Measurements from ENCODE around the gene LRRC37A. TPM values are rescaled to one million over a fixed set of nuclear protein-coding genes. Genes with fewer than 3 reads are reported as not detected.
"Not testable (repeated sequence)": the region's sequence is repeated elsewhere in the genome, so short reads cannot be mapped to it uniquely, and the experiment has no call there.

Gene LRRC37A
- total RNA-seq, 1 experiment from 2014 or later: 1.3 TPM

- H3K4me1 ChIP-seq (replicated peaks); H3K36me3 ChIP-seq; H3K27ac ChIP-seq; DNase-seq (ENCODE audit: low read depth in 1 of 2, low spot score in 2 of 2); H3K4me3 ChIP-seq; H3K9me3 ChIP-seq (replicated peaks); H3K27me3 ChIP-seq (replicated peaks): not testable (repeated sequence)
These were observed 58.9 kb downstream of the LRRC37A start for GRCh38 chr17:46353856-46354255.

GRCh38 chr17:46361145-46361735, 66.3 kb downstream of the LRRC37A start:
- not testable (repeated sequence) for H3K4me1 ChIP-seq (replicated peaks); H3K4me3 ChIP-seq; H3K27ac ChIP-seq; H3K36me3 ChIP-seq; H3K9me3 ChIP-seq (replicated peaks); DNase-seq (ENCODE audit: low read depth in 1 of 2, low spot score in 2 of 2); H3K27me3 ChIP-seq (replicated peaks)

GRCh38 chr17:46361755-46362154, 66.8 kb downstream of the LRRC37A start, which contains the start of gene ARL17B:
Gene ARL17B (minus strand): TSS chr17:46361766. CDS start chr17:46358397, 3,369 bp downstream.
- H3K4me1 ChIP-seq (replicated peaks); H3K27me3 ChIP-seq (replicated peaks); H3K9me3 ChIP-seq (replicated peaks); H3K27ac ChIP-seq; H3K36me3 ChIP-seq; H3K4me3 ChIP-seq: not testable (repeated sequence)
- peak in 1 of 2 experiments; percentile 94 for DNase-seq (ENCODE audit: low read depth in 1 of 2, low spot score in 2 of 2)

- H3K27ac ChIP-seq; H3K4me1 ChIP-seq (replicated peaks); DNase-seq (ENCODE audit: low read depth in 1 of 2, low spot score in 2 of 2); H3K27me3 ChIP-seq (replicated peaks); H3K9me3 ChIP-seq (replicated peaks); H3K4me3 ChIP-seq; H3K36me3 ChIP-seq: not testable (repeated sequence)
These were observed 72.6 kb downstream of the LRRC37A start for GRCh38 chr17:46367520-46367919.

- DNase-seq (ENCODE audit: low read depth in 1 of 2, low spot score in 2 of 2); H3K27me3 ChIP-seq (replicated peaks): not testable (repeated sequence)
These were observed 77.6 kb downstream of the LRRC37A start for GRCh38 chr17:46372236-46373229.

GRCh38 chr17:46373418-46373817, 78.5 kb downstream of the LRRC37A start:
- H3K4me3 ChIP-seq; H3K4me1 ChIP-seq (replicated peaks); H3K36me3 ChIP-seq; DNase-seq (ENCODE audit: low read depth in 1 of 2, low spot score in 2 of 2); H3K27ac ChIP-seq; H3K27me3 ChIP-seq (replicated peaks); H3K9me3 ChIP-seq (replicated peaks): not testable (repeated sequence)

More at GRCh38 chr17:46372236-46373229, 77.6 kb downstream of the LRRC37A start:
- H3K27ac ChIP-seq; H3K4me1 ChIP-seq (replicated peaks); H3K9me3 ChIP-seq (replicated peaks); H3K4me3 ChIP-seq; H3K36me3 ChIP-seq: not testable (repeated sequence)

- not testable (repeated sequence) for H3K27me3 ChIP-seq (replicated peaks); H3K9me3 ChIP-seq (replicated peaks); H3K4me1 ChIP-seq (replicated peaks); DNase-seq (ENCODE audit: low read depth in 1 of 2, low spot score in 2 of 2); H3K36me3 ChIP-seq; H3K27ac ChIP-seq; H3K4me3 ChIP-seq
These were observed 88.2 kb downstream of the LRRC37A start for GRCh38 chr17:46383118-46383517.

- not testable (repeated sequence) for H3K36me3 ChIP-seq; H3K27ac ChIP-seq; DNase-seq (ENCODE audit: low read depth in 1 of 2, low spot score in 2 of 2); H3K27me3 ChIP-seq (replicated peaks); H3K4me1 ChIP-seq (replicated peaks); H3K4me3 ChIP-seq; H3K9me3 ChIP-seq (replicated peaks)
These were observed 90.6 kb downstream of the LRRC37A start for GRCh38 chr17:46385491-46385890.

Other genes with a start within 250 kb of the LRRC37A start
- gene KANSL1, start 101.7 kb upstream of the LRRC37A start, total RNA-seq (2014; rRNA removed; shearing (Covaris generic)): 19.7 and 37.9 TPM in 2 replicates
- gene ARL17B, start 66.6 kb downstream of the LRRC37A start, total RNA-seq (2014; rRNA removed; shearing (Covaris generic)): 13.8 and 15.1 TPM in 2 replicates
- gene LRRC37A2, start 217.3 kb downstream of the LRRC37A start, total RNA-seq (2014; rRNA removed; shearing (Covaris generic)): 2.0 and 3.7 TPM in 2 replicates